Activated naive CD8-positive, alpha-beta T cell treated with anti-CD3 and anti-CD28 coated beads, Interleukin-2, amount 10 ng/mL, durations not matched to agents 7 days and 5 days (primary cell): ENCODE data around the gene GPR62. TPM values are rescaled to one million over a fixed set of nuclear protein-coding genes. Genes with fewer than 3 reads are reported as not detected.
A peak's percentile ranks its signal among the peaks of the same experiment; 100 is the strongest.

Experiments
- ATAC-seq: fragments of 150-1000 bp; cut with Tn5 transposase; one replicate; pipeline ENCODE4 v1.10.0; 2021; ENCODE audit warnings: low read depth, moderate library complexity
- POLR2A ChIA-PET: fragments of 350-600 bp; sonication (Branson Sonifier 250); formaldehyde crosslinking; loops from one replicate; lab custom pipeline; 2021; ENCODE audit warnings: antibody characterized with exemption; lab: Charles Lee
- DNase-seq: peaks from one replicate; pipeline ENCODE4 v3.0.0; 2021
- H3K27ac Mint-ChIP-seq: one replicate; pipeline ENCODE4 v1.8.0; 2022; ENCODE audit warnings: mild to moderate bottlenecking, mixed read lengths
- H3K27me3 Mint-ChIP-seq: one replicate; pipeline ENCODE4 v1.8.0; 2022; ENCODE audit warnings: mild to moderate bottlenecking, moderate library complexity, mixed read lengths
- H3K36me3 Mint-ChIP-seq: one replicate; pipeline ENCODE4 v1.8.0; 2021; ENCODE audit warnings: mild to moderate bottlenecking, mixed read lengths
- H3K4me1 Mint-ChIP-seq: one replicate; pipeline ENCODE4 v1.8.0; 2021; ENCODE audit warnings: mixed read lengths
- H3K4me3 Mint-ChIP-seq: one replicate; pipeline ENCODE4 v1.8.0; 2022; ENCODE audit warnings: mild to moderate bottlenecking, moderate library complexity, mixed read lengths
- H3K9me3 Mint-ChIP-seq: one replicate; pipeline ENCODE4 v1.8.0; 2021; ENCODE audit warnings: mixed read lengths
- total RNA-seq, 2 experiments: library from RNA; stranded (reverse); gene quantifications; one replicate each; pipeline ENCODE4 v1.2.3, GENCODE V29; 2021

The GPR62 gene
- total RNA-seq, 2 experiments from 2014 or later: not detected

- peak within 1 kb of the TSS; percentile 89 for H3K4me3 Mint-ChIP-seq
- peak within 1 kb of the TSS; percentile 90 for H3K27ac Mint-ChIP-seq
- no peaks in the 10 kb centered on the region for H3K36me3 Mint-ChIP-seq
- H3K9me3 Mint-ChIP-seq: no peaks in the 10 kb centered on the region
- peak; percentile 83 for DNase-seq
- POLR2A ChIA-PET: interaction anchor here (1.8 to 3.4 kb wide), 5 partner anchors 7 to 81 kb away, joined by 4 to 41 read pairs (median 7); partner anchors contain the start of genes ACY1, DUSP7, PARP3 and RRP9
- peak; percentile 75 for ATAC-seq
- H3K4me1 Mint-ChIP-seq: peaks cover 29% of the 10 kb centered on the region
- H3K27me3 Mint-ChIP-seq: no peaks in the 10 kb centered on the region
These were observed 20.0 kb downstream of the GPR62 start, which contains the start of gene ABHD14A for GRCh38 chr3:51974963-51975851. Gene ABHD14A, plus strand, starts transcription at chr3:51975064. Its CDS starts 72 bp downstream, at chr3:51975136.

GRCh38 chr3:51975852-51976549, 20.8 kb downstream of the GPR62 start:
- peak overlapping the region; percentile 89 for H3K4me3 Mint-ChIP-seq
- peaks cover 1% of the 10 kb centered on the region for H3K36me3 Mint-ChIP-seq
- peaks cover 27% of the 10 kb centered on the region for H3K4me1 Mint-ChIP-seq
- no peaks in the 10 kb centered on the region for H3K9me3 Mint-ChIP-seq
- POLR2A ChIA-PET: interaction anchor here (1.8 kb wide), 1 partner anchor 80 kb away, joined by 4 read pairs; the partner anchor contains the start of gene DUSP7
- DNase-seq: peak; percentile 58
- H3K27ac Mint-ChIP-seq: peak overlapping the region; percentile 84
- ATAC-seq: no peak
- no peaks in the 10 kb centered on the region for H3K27me3 Mint-ChIP-seq

GRCh38 chr3:51977446-51978142, 22.4 kb downstream of the GPR62 start:
- Mint-ChIP-seq H3K4me3 (peak overlapping the region; percentile 9), H3K36me3 (peaks cover 1% of the 10 kb centered on the region), H3K9me3 (no peaks in the 10 kb centered on the region), H3K4me1 (peaks cover 34% of the 10 kb centered on the region), H3K27ac (peak overlapping the region; percentile 49), H3K27me3 (no peaks in the 10 kb centered on the region)
- POLR2A ChIA-PET: interaction anchor here (0.7 to 1.2 kb wide), 3 partner anchors 18 to 303 kb away, joined by 3 read pairs; partner anchors contain the start of gene RPL29
- peak; percentile 30 for ATAC-seq
- no peak for DNase-seq

- Mint-ChIP-seq H3K9me3 (no peaks in the 10 kb centered on the region), H3K27ac (no peak overlapping the region), H3K27me3 (no peaks in the 10 kb centered on the region), H3K4me3 (no peak overlapping the region), H3K4me1 (peaks cover 36% of the 10 kb centered on the region), H3K36me3 (peaks cover 1% of the 10 kb centered on the region)
- ATAC-seq (no peak), DNase-seq (no peak)
- POLR2A ChIA-PET: interaction anchor here (1.2 kb wide), 1 partner anchor 18 kb away, joined by 3 read pairs; the partner anchor contains the start of gene RPL29
These were observed 22.9 kb downstream of the GPR62 start for GRCh38 chr3:51978143-51978502.

GRCh38 chr3:51980253-51980652, 25.1 kb downstream of the GPR62 start:
- no peak for ATAC-seq
- peaks cover 31% of the 10 kb centered on the region for H3K4me1 Mint-ChIP-seq
- POLR2A ChIA-PET: interaction anchor here (1.5 kb wide), 1 partner anchor 13 kb away, joined by 3 read pairs; no protein-coding TSS in a partner anchor

GRCh38 chr3:51982352-51982837, 27.2 kb downstream of the GPR62 start:
- DNase-seq: peak; percentile 49
- Mint-ChIP-seq H3K27ac (peak overlapping the region; percentile 87), H3K27me3 (no peaks in the 10 kb centered on the region), H3K36me3 (peaks cover 1% of the 10 kb centered on the region), H3K4me3 (peak overlapping the region; percentile 94), H3K4me1 (peaks cover 18% of the 10 kb centered on the region), H3K9me3 (no peaks in the 10 kb centered on the region)
- POLR2A ChIA-PET: interaction anchor here (0.6 to 3.3 kb wide), 13 partner anchors 8 to 1367 kb away, joined by 3 to 49 read pairs (median 5); partner anchors contain the start of genes ABHD14A, ABHD14B, DUSP7 and PARP3
- ATAC-seq: peak; percentile 8

More at GRCh38 chr3:51980253-51980652, 25.1 kb downstream of the GPR62 start:
- Mint-ChIP-seq H3K27ac (no peak overlapping the region), H3K36me3 (peaks cover 1% of the 10 kb centered on the region), H3K27me3 (no peaks in the 10 kb centered on the region), H3K9me3 (no peaks in the 10 kb centered on the region), H3K4me3 (no peak overlapping the region)
- no peak for DNase-seq

- POLR2A ChIA-PET: interaction anchor here (0.7 to 3.3 kb wide), 15 partner anchors 9 to 1376 kb away, joined by 3 to 49 read pairs (median 4); partner anchors contain the start of genes ABHD14A, ABHD14B, CISH and DUSP7
- Mint-ChIP-seq H3K4me3 (peak within 1 kb of the TSS; percentile 94), H3K27ac (peak within 1 kb of the TSS; percentile 87), H3K9me3 (no peaks in the 10 kb centered on the region), H3K4me1 (peaks cover 15% of the 10 kb centered on the region), H3K27me3 (no peaks in the 10 kb centered on the region), H3K36me3 (peaks cover 1% of the 10 kb centered on the region)
- ATAC-seq: peak; percentile 80
- DNase-seq: peak; percentile 84
These were observed 27.8 kb downstream of the GPR62 start, which contains the start of gene ACY1 for GRCh38 chr3:51982838-51983577. Gene ACY1, plus strand, starts transcription at chr3:51983535. Its CDS starts 530 bp downstream, at chr3:51984065.

- peaks cover 1% of the 10 kb centered on the region for H3K36me3 Mint-ChIP-seq
- no peaks in the 10 kb centered on the region for H3K27me3 Mint-ChIP-seq
- peak overlapping the region; percentile 87 for H3K27ac Mint-ChIP-seq
- H3K9me3 Mint-ChIP-seq: no peaks in the 10 kb centered on the region
- peak overlapping the region; percentile 94 for H3K4me3 Mint-ChIP-seq
- peaks cover 15% of the 10 kb centered on the region for H3K4me1 Mint-ChIP-seq
- POLR2A ChIA-PET: interaction anchor here (0.7 to 3.3 kb wide), 13 partner anchors 8 to 1376 kb away, joined by 3 to 49 read pairs (median 4); partner anchors contain the start of genes ABHD14A, ABHD14B, CISH and PARP3
- DNase-seq (no peak), ATAC-seq (peak; percentile 2)
These were observed 28.5 kb downstream of the GPR62 start for GRCh38 chr3:51983578-51984268.

- no peaks in the 10 kb centered on the region for H3K27me3 Mint-ChIP-seq
- POLR2A ChIA-PET: interaction anchor here (0.7 to 3.3 kb wide), 5 partner anchors 8 to 170 kb away, joined by 4 to 49 read pairs (median 6); partner anchors contain the start of genes ABHD14B, POC1A and RPL29
- DNase-seq (no peak), ATAC-seq (no peak)
- H3K27ac Mint-ChIP-seq: peak overlapping the region; percentile 87
- H3K36me3 Mint-ChIP-seq: peaks cover 1% of the 10 kb centered on the region
- peak overlapping the region; percentile 44 for H3K4me3 Mint-ChIP-seq
- peaks cover 15% of the 10 kb centered on the region for H3K4me1 Mint-ChIP-seq
- H3K9me3 Mint-ChIP-seq: no peaks in the 10 kb centered on the region
These were observed 29.1 kb downstream of the GPR62 start for GRCh38 chr3:51984269-51984647.

GRCh38 chr3:51985063-51985462, 29.9 kb downstream of the GPR62 start:
- ATAC-seq: no peak
- Mint-ChIP-seq H3K9me3 (no peaks in the 10 kb centered on the region), H3K27me3 (no peaks in the 10 kb centered on the region), H3K27ac (peak overlapping the region; percentile 48), H3K4me1 (peaks cover 15% of the 10 kb centered on the region), H3K4me3 (no peak overlapping the region), H3K36me3 (peaks cover 1% of the 10 kb centered on the region)
- DNase-seq: no peak
- POLR2A ChIA-PET: interaction anchor here (0.7 to 3.3 kb wide), 5 partner anchors 7 to 471 kb away, joined by 4 to 49 read pairs (median 6); partner anchors contain the start of genes ABHD14B, POC1A and RPL29
